IMR-90 (cell line): ENCODE data around the gene ZNF546. TPM values are rescaled to one million over a fixed set of nuclear protein-coding genes. Genes with fewer than 3 reads are reported as not detected.

Source experiments
- ATAC-seq: fragments of 200-7000 bp; cut with Tn5 transposase; 2 replicates; pipeline ENCODE4 v1.9.1; 2020; ENCODE audit warnings: low read depth, mild to moderate bottlenecking, moderate library complexity
- BruUV-seq: library from RNA; stranded (reverse); fragments of 400-500 nt; replicated peaks from 2 replicates; lab custom pipeline; 2021; lab: Mats Ljungman, UMichigan
- CTCF ChIA-PET: fragments of 300-600 bp; formaldehyde crosslinking; extraction: SDS; loops from one replicate; lab custom pipeline; 2021; ENCODE audit warnings: antibody characterized with exemption; lab: Yijun Ruan, JAX
- POLR2A ChIA-PET: fragments of 300-600 bp; sonication (Branson Sonifier 250); formaldehyde crosslinking; loops from one replicate; lab custom pipeline; 2022; ENCODE audit warnings: antibody characterized with exemption; ENCODE audit not compliant: unreplicated experiment; lab: Charles Lee
- DNase-seq: peaks from one replicate; pipeline ENCODE4 v3.0.0; 2013
- H2AFZ ChIP-seq: replicated peaks from 2 replicates; pipeline ENCODE3; 2013; ENCODE audit warnings: low read length, mild to moderate bottlenecking; ENCODE audit not compliant: poor library complexity
- H2AK5ac ChIP-seq: 2 replicates; pipeline ENCODE4 v1.6.1; 2013; ENCODE audit warnings: low read depth, low read length, inconsistent platforms
- H2AK9ac ChIP-seq: replicated peaks from 2 replicates; pipeline ENCODE3; 2013; ENCODE audit warnings: mild to moderate bottlenecking, low read depth, low read length, moderate library complexity; ENCODE audit not compliant: poor library complexity
- H2BK120ac ChIP-seq: 2 replicates; pipeline ENCODE4 v1.6.1; 2013; ENCODE audit warnings: low read depth, low read length, inconsistent platforms
- H2BK15ac ChIP-seq: 3 replicates; pipeline ENCODE4 v1.6.1; 2013; ENCODE audit warnings: low read depth, low read length, inconsistent platforms
- H2BK20ac ChIP-seq: 2 replicates; pipeline ENCODE4 v1.6.1; 2013; ENCODE audit warnings: low read depth, mild to moderate bottlenecking, inconsistent platforms, low read length, moderate library complexity
- H2BK5ac ChIP-seq: 2 replicates; pipeline ENCODE4 v1.6.1; 2013; ENCODE audit warnings: mild to moderate bottlenecking, low read depth, low read length, inconsistent platforms; ENCODE audit not compliant: poor library complexity, severe bottlenecking
- H3K14ac ChIP-seq: replicated peaks from 2 replicates; pipeline ENCODE4 v1.6.1; 2013; ENCODE audit warnings: low read depth, low read length, inconsistent platforms
- H3K18ac ChIP-seq: 2 replicates; pipeline ENCODE4 v1.6.1; 2013; ENCODE audit warnings: low read depth, low read length, control low read depth
- H3K23ac ChIP-seq: 2 replicates; pipeline ENCODE4 v1.6.1; 2013; ENCODE audit warnings: low read depth, low read length, inconsistent platforms
- H3K27ac ChIP-seq: 2 replicates; pipeline ENCODE4 v1.5.1; 2013; ENCODE audit warnings: mild to moderate bottlenecking, control low read depth, low read length; ENCODE audit not compliant: insufficient read depth
- H3K27me3 ChIP-seq: 2 replicates; pipeline ENCODE4 v1.6.1; 2013; ENCODE audit warnings: low read length; ENCODE audit not compliant: control insufficient read depth, insufficient read depth
- H3K36me3 ChIP-seq: 2 replicates; pipeline ENCODE4 v1.6.1; 2013; ENCODE audit warnings: low read length, mixed read lengths; ENCODE audit not compliant: control insufficient read depth, insufficient read depth
- H3K4ac ChIP-seq: 2 replicates; pipeline ENCODE4 v1.6.1; 2013; ENCODE audit warnings: low read depth, low read length, inconsistent platforms
- H3K4me1 ChIP-seq: 2 replicates; pipeline ENCODE4 v1.6.1; 2013; ENCODE audit warnings: low read length, mixed read lengths; ENCODE audit not compliant: control insufficient read depth, insufficient read depth
- H3K4me2 ChIP-seq: 2 replicates; pipeline ENCODE4 v1.6.1; 2013; ENCODE audit warnings: low read depth, mild to moderate bottlenecking, control low read depth, low read length, moderate library complexity
- H3K4me3 ChIP-seq: 2 replicates; pipeline ENCODE4 v1.5.1; 2013; ENCODE audit warnings: low read depth, mild to moderate bottlenecking, control low read depth, low read length, moderate library complexity; ENCODE audit not compliant: insufficient read depth
- H3K56ac ChIP-seq: 2 replicates; pipeline ENCODE4 v1.6.1; 2013; ENCODE audit warnings: low read length, inconsistent platforms; ENCODE audit not compliant: insufficient read depth; ENCODE audit errors: extremely low read depth
- H3K79me1 ChIP-seq, 2 experiments: 2 replicates each; pipeline ENCODE4 v1.6.1; 2013; ENCODE audit warnings: low read length in 2 of 2, inconsistent platforms in 1 of 2, low read depth in 1 of 2
- H3K9ac ChIP-seq: 2 replicates; pipeline ENCODE4 v1.6.1; 2013; ENCODE audit warnings: low read depth, low read length, control low read depth
- H3K9me1 ChIP-seq: 2 replicates; pipeline ENCODE4 v1.6.1; 2013; ENCODE audit warnings: low read length, inconsistent platforms; ENCODE audit not compliant: insufficient read depth
- H3K9me3 ChIP-seq: 2 replicates; pipeline ENCODE4 v1.6.1; 2013; ENCODE audit warnings: low read length; ENCODE audit not compliant: control insufficient read depth, insufficient read depth
- H4K20me1 ChIP-seq: 2 replicates; pipeline ENCODE4 v1.6.1; 2013; ENCODE audit warnings: low read length, inconsistent platforms; ENCODE audit not compliant: insufficient read depth
- H4K5ac ChIP-seq: 2 replicates; pipeline ENCODE4 v1.6.1; 2013; ENCODE audit warnings: mild to moderate bottlenecking, low read depth, low read length, control low read depth
- H4K8ac ChIP-seq, 2 experiments: 2 replicates each; pipeline ENCODE4 v1.6.1; 2013; ENCODE audit warnings: low read depth in 2 of 2, low read length in 2 of 2, control low read depth in 1 of 2, inconsistent platforms in 1 of 2
- H4K91ac ChIP-seq: 2 replicates; pipeline ENCODE4 v1.6.1; 2013; ENCODE audit warnings: low read depth, low read length, inconsistent platforms; ENCODE audit not compliant: insufficient read depth
- BHLHE40 ChIP-seq: fragments of 150-350 bp; IDR thresholded peaks from 2 replicates; pipeline ENCODE4 v1.6.1; 2016; ENCODE audit warnings: mild to moderate bottlenecking, low read depth, low read length
- CEBPB ChIP-seq: IDR thresholded peaks from 2 replicates; pipeline ENCODE4 v1.6.1; 2012; ENCODE audit warnings: low read depth, low read length, improper control_type of control experiment
- CHD1 ChIP-seq: IDR thresholded peaks from 2 replicates; pipeline ENCODE4 v1.6.1; 2012; ENCODE audit warnings: low read depth, low read length, improper control_type of control experiment
- FOS ChIP-seq: fragments of 150-350 bp; IDR thresholded peaks from 2 replicates; pipeline ENCODE4 v1.6.1; 2016; ENCODE audit warnings: low read depth, low read length
- MAFK ChIP-seq: IDR thresholded peaks from 2 replicates; pipeline ENCODE4 v1.6.1; 2012; ENCODE audit warnings: low read depth, low read length, improper control_type of control experiment
- MAZ ChIP-seq: IDR thresholded peaks from 2 replicates; pipeline ENCODE4 v1.6.1; 2012; ENCODE audit warnings: low read depth, mild to moderate bottlenecking, low read length, improper control_type of control experiment, moderate library complexity, borderline replicate concordance
- MXI1 ChIP-seq: IDR thresholded peaks from 2 replicates; pipeline ENCODE4 v1.6.1; 2012; ENCODE audit warnings: low read depth, mild to moderate bottlenecking, low read length, moderate library complexity, borderline replicate concordance
- NFE2L2 ChIP-seq: fragments of 150-350 bp; IDR thresholded peaks from 2 replicates; pipeline ENCODE4 v1.6.1; 2016; ENCODE audit warnings: low read depth, mild to moderate bottlenecking, low read length
- POLR2A ChIP-seq: IDR thresholded peaks from 2 replicates; pipeline ENCODE4 v1.6.1; 2012; ENCODE audit warnings: mild to moderate bottlenecking, low read depth, low read length
- RAD21 ChIP-seq: IDR thresholded peaks from 2 replicates; pipeline ENCODE4 v1.6.1; 2012; ENCODE audit warnings: low read length, improper control_type of control experiment
- RCOR1 ChIP-seq: IDR thresholded peaks from 2 replicates; pipeline ENCODE4 v1.6.1; 2012; ENCODE audit warnings: mild to moderate bottlenecking, low read length, improper control_type of control experiment; ENCODE audit not compliant: insufficient replicate concordance
- RFX5 ChIP-seq: IDR thresholded peaks from 2 replicates; pipeline ENCODE4 v1.8.0; 2012; ENCODE audit warnings: low read depth, mild to moderate bottlenecking, low read length, moderate library complexity
- SMC3 ChIP-seq: fragments of 150-350 bp; IDR thresholded peaks from 2 replicates; pipeline ENCODE4 v1.6.1; 2016; ENCODE audit warnings: low read depth, mild to moderate bottlenecking, antibody characterized with exemption, low read length, moderate library complexity
- WGBS, 2 experiments: methylation state at CpG; one replicate each; pipeline versions ENCODE4 v1.1.5 to v1.1.7; 2013; ENCODE audit warnings: missing lambda C conversion rate in 2 of 2; ENCODE audit not compliant: insufficient read length in 1 of 2; ENCODE audit errors: extremely low coverage in 2 of 2; 5-methylcytosine and 5-hydroxymethylcytosine counted together
- dilution Hi-C: fragments of 300-500 bp; cut with HindIII; formaldehyde crosslinking; loops from one replicate; pipeline ENCODE4 v1.14.3; 2018; ENCODE audit warnings: low sequenced_read_pairs; ENCODE audit not compliant: unreplicated experiment
- in situ Hi-C: fragments of 300-500 bp; cut with MboI; formaldehyde crosslinking; loops from 3 replicates; pipeline ENCODE4 v1.14.3; 2019; ENCODE audit warnings: low sequenced_read_pairs, inconsistent platforms, mixed read lengths
- intact Hi-C: fragments of 100-400 bp; cut with micrococcal nuclease; formaldehyde crosslinking; loops from 2 replicates; pipeline ENCODE4 v1.10.0; 2022
- polyA plus RNA-seq, 3 experiments: library from polyadenylated mRNA; depleted of rRNA; stranded (reverse); fragments of >200 nt; gene quantifications; 2 replicates each; pipeline ENCODE4 v1.2.3, GENCODE V29; 2012; ENCODE audit warnings: low replicate concordance in 1 of 3
- total RNA-seq: library from RNA; depleted of rRNA; stranded (reverse); fragments of >200 nt; gene quantifications from 2 replicates; pipeline ENCODE4 v1.2.3, GENCODE V29; 2012
- TF ChIP-seq, protein P1 (sequence below): fragments of 150-350 bp; IDR thresholded peaks from 2 replicates; pipeline ENCODE4 v1.6.1; 2017; ENCODE audit warnings: mild to moderate bottlenecking, antibody characterized with exemption, low read length, low read depth
- TF ChIP-seq, protein P2 (sequence below): fragments of 150-350 bp; IDR thresholded peaks from 2 replicates; pipeline ENCODE4 v1.6.1; 2016; ENCODE audit warnings: low read depth, mild to moderate bottlenecking, low read length, moderate library complexity, borderline replicate concordance
- TF ChIP-seq, protein P3 (sequence below): conservative IDR thresholded peaks from 2 replicates; pipeline ENCODE4 v1.5.1; 2012; ENCODE audit warnings: mild to moderate bottlenecking, low read depth, low read length, improper control_type of control experiment

Gene ZNF546
- total and polyA plus RNA-seq, 2 of the 4 experiments (the other 2 are of a cell fraction): 1.6 to 6.5 TPM

DNA sequence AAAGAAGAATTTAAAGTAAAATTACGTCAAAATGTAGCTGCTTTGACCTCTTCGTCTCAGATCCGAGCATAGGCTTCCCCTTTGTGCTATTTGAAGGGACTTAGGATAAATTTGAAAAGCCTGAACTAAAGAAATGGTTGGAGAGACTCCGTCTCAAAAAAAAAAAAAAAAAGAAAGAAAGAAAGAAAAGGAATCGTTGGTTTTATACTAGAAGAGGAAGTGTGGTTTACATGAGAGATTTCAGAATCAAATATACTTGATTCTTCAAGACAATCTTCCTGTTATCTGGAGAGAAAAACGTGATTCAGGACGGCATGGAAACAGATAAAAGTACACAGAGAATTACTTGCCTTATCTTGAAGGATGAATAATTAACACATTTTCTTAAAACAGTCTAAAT lies 59.6 kb downstream of the ZNF546 start:
- peak overlapping the region; percentile 78; the same call in 1 of the 2 replicates for H3K23ac ChIP-seq
- no TSS peak for BruUV-seq
- H3K27ac ChIP-seq: peak overlapping the region; percentile 50; the same call in 1 of the 2 replicates
- no peaks in the 10 kb centered on the region for H3K9me1 ChIP-seq
- peak overlapping the region; percentile 82 for H4K5ac ChIP-seq
- DNase-seq (no peak), ATAC-seq (no peak)
- H2BK20ac ChIP-seq: no peak overlapping the region
- peak overlapping the region; percentile 68; the same call in 1 of the 2 replicates for H3K56ac ChIP-seq
- ChIA-PET POLR2A (no interaction called here), CTCF (interaction anchor here (1.0 kb wide), 1 partner anchor 11 kb away, joined by 3 read pairs; no protein-coding TSS in a partner anchor)
- peak overlapping the region; percentile 83 for H3K9ac ChIP-seq
- H3K14ac ChIP-seq: peak overlapping the region; percentile 93
- no peak overlapping the region for H2BK5ac ChIP-seq
- no peak overlapping the region for H3K18ac ChIP-seq
- peaks cover 9 to 26% of the 10 kb centered on the region in 2 experiments for H3K79me1 ChIP-seq
- no peaks in the 10 kb centered on the region; the same call in 1 of the 2 replicates for H3K9me3 ChIP-seq
- dilution Hi-C loops: no loop called here
- 10% methylated on average over 2 of the region's 7 CpGs; no CpG with 5 or more reads in 1 of the 2 experiments for WGBS, 2 experiments
- peak overlapping the region; percentile 77 for H3K4me3 ChIP-seq
- no peak overlapping the region for H2AK5ac ChIP-seq
- no peak overlapping the region for H2BK15ac ChIP-seq
- peak overlapping the region; percentile 99 for H2AFZ ChIP-seq
- peak overlapping the region; percentile 83 to 97 for H4K8ac ChIP-seq
- no peak for TF ChIP-seq BHLHE40
- no peak for TF ChIP-seq RCOR1
- no peak for TF ChIP-seq MXI1
- TF ChIP-seq MAZ: no peak
- no peak for TF ChIP-seq SMC3
- TF ChIP-seq RAD21: no peak
- no peak for TF ChIP-seq RFX5
- no peak for TF ChIP-seq CEBPB
- TF ChIP-seq NFE2L2: no peak
- no peak for TF ChIP-seq MAFK
- TF ChIP-seq FOS: no peak
- no peak for TF ChIP-seq POLR2A
- TF ChIP-seq, protein P1, sequence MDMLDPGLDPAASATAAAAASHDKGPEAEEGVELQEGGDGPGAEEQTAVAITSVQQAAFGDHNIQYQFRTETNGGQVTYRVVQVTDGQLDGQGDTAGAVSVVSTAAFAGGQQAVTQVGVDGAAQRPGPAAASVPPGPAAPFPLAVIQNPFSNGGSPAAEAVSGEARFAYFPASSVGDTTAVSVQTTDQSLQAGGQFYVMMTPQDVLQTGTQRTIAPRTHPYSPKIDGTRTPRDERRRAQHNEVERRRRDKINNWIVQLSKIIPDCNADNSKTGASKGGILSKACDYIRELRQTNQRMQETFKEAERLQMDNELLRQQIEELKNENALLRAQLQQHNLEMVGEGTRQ: no peak
- TF ChIP-seq CHD1: no peak
- TF ChIP-seq, protein P2, sequence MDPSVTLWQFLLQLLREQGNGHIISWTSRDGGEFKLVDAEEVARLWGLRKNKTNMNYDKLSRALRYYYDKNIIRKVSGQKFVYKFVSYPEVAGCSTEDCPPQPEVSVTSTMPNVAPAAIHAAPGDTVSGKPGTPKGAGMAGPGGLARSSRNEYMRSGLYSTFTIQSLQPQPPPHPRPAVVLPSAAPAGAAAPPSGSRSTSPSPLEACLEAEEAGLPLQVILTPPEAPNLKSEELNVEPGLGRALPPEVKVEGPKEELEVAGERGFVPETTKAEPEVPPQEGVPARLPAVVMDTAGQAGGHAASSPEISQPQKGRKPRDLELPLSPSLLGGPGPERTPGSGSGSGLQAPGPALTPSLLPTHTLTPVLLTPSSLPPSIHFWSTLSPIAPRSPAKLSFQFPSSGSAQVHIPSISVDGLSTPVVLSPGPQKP: no peak
- TF ChIP-seq, protein P3, sequence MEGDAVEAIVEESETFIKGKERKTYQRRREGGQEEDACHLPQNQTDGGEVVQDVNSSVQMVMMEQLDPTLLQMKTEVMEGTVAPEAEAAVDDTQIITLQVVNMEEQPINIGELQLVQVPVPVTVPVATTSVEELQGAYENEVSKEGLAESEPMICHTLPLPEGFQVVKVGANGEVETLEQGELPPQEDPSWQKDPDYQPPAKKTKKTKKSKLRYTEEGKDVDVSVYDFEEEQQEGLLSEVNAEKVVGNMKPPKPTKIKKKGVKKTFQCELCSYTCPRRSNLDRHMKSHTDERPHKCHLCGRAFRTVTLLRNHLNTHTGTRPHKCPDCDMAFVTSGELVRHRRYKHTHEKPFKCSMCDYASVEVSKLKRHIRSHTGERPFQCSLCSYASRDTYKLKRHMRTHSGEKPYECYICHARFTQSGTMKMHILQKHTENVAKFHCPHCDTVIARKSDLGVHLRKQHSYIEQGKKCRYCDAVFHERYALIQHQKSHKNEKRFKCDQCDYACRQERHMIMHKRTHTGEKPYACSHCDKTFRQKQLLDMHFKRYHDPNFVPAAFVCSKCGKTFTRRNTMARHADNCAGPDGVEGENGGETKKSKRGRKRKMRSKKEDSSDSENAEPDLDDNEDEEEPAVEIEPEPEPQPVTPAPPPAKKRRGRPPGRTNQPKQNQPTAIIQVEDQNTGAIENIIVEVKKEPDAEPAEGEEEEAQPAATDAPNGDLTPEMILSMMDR: no peak
- H3K36me3 ChIP-seq: 0 out of 2 replicates have a peak, but pooled peaks cover 1% of the 10 kb centered on the region
- H2AK9ac ChIP-seq: no peak overlapping the region
- intact Hi-C loops: loop anchor here (2.0 kb wide), 1 partner anchor 34 kb away; the partner anchor contains the start of gene ZNF780A
- H3K4ac ChIP-seq: peak overlapping the region; percentile 91; the same call in 1 of the 2 replicates
- no peak overlapping the region for H2BK120ac ChIP-seq
- no peaks in the 10 kb centered on the region for H3K27me3 ChIP-seq
- in situ Hi-C loops: no loop called here
- H4K20me1 ChIP-seq: no peaks in the 10 kb centered on the region
- H4K91ac ChIP-seq: peak overlapping the region; percentile 26; the same call in 1 of the 2 replicates
- no peaks in the 10 kb centered on the region for H3K4me1 ChIP-seq
- peak overlapping the region; percentile 78 for H3K4me2 ChIP-seq
